Prostate gland (tissue), 2 donors: ENCODE data around the gene PDHX.

Experiments
- CTCF ChIP-seq, 4 experiments: fragments of 200-600 bp in 2 of 4; fragments of 450-650 bp in 2 of 4; sonication (generic) in 2 of 4; IDR thresholded peaks; 1 replicate in 3 of 4; 2 replicates in 1 of 4; pipeline ENCODE4 v1.5.1; 2016 to 2019; ENCODE audit warnings: antibody characterized with exemption in 4 of 4, mild to moderate bottlenecking in 2 of 4, moderate library complexity in 2 of 4
- POLR2A ChIP-seq: fragments of 450-650 bp; IDR thresholded peaks from one replicate; pipeline ENCODE4 v1.6.1; 2016; ENCODE audit warnings: antibody characterized with exemption, mild to moderate bottlenecking

GRCh38 chr11:35013514-35014233 is 97.3 kb downstream of the PDHX start:
- TF ChIP-seq CTCF (IDR thresholded peaks at IDR 0.05) (no peak), POLR2A (no peak)
